ENCODE data around the gene KLB.
"Not testable (repeated sequence)": the region's sequence is repeated elsewhere in the genome, so short reads cannot be mapped to it uniquely, and the experiment has no call there.

KLB gene

DNA sequence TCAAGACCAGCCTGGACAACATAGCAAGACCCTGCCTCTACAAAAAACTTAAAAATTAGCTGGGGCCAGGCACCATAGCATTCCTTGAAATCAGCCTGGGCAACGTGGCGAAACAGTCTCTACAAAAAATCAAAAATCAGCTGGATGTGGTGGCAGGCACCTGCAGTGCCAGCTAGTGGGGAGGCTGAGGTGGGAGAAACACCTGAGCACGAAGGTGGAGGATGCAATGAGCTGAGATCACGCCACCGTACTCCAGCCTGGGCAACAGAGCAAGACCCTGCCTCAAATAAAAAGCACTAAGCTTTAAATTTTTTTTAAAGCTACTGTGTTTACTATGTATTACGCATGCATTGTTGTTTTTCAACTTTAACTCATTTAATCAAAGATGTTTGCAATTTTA, 48.8 kb downstream of the KLB start:
- no peak for DNase-seq
- in situ Hi-C loops (cut with MboI; ENCODE audit: low pct_unique_long_range_greater_than_20kb, low sequenced_read_pairs), result no loop called here

DNA sequence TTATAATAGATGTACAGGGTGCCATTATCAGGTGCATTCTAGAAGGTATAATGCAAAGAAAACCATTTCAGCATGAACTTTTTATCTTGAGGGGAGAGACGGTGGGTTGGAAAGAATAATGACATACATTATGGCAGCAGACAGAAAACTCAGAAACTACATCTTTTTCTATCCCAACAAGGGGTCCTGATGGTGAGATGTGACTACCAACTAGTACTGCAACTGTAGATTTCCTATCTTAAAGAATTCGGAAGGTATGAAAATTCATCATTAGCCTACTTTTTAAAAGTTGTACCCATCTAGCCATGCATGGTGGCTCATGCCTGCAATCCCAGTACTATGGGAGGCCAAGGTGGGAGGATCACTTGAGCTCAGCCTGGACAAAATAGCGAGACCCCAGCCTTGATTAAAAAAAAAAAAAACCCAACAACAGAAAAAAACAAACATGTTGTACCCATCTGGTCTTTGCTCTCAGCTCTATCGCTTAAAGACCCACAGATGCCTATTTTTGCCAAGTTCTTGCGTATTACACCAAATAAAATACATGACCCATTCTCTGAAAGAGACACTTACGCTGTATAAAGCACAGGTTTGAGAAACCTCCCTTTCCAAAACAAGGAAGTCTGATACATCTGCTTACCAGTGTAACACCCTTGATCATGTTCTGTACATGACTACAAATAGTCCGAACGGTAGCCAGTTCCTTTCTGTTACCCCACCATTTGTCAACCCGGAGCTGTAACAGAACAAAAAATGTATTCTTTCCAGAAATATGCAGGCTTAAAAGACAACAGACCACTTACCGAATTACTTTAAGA, 50.4 kb downstream of the KLB start:
- DNase-seq, result peak; percentile 28
- in situ Hi-C loops (cut with MboI; ENCODE audit: low pct_unique_long_range_greater_than_20kb, low sequenced_read_pairs), result no loop called here

DNA sequence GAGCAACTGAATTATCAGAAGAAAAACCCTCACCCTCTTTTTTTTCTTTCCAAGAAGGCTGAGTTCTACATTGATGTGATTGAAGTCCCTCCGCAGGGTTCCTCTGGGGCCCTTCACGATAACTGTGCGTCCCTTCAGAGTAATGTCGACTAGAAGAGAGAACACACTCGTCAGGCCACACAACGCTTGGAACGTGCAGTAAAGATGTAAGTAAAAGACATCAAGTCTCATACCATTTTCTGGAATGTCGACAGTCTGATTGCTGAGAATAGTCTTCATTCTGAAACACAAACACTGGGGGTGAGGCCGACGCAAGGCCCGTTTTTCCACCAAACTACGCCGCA, 51.4 kb downstream of the KLB start:
- in situ Hi-C loops (cut with MboI; ENCODE audit: low pct_unique_long_range_greater_than_20kb, low sequenced_read_pairs); DNase-seq: not testable (repeated sequence)

DNA sequence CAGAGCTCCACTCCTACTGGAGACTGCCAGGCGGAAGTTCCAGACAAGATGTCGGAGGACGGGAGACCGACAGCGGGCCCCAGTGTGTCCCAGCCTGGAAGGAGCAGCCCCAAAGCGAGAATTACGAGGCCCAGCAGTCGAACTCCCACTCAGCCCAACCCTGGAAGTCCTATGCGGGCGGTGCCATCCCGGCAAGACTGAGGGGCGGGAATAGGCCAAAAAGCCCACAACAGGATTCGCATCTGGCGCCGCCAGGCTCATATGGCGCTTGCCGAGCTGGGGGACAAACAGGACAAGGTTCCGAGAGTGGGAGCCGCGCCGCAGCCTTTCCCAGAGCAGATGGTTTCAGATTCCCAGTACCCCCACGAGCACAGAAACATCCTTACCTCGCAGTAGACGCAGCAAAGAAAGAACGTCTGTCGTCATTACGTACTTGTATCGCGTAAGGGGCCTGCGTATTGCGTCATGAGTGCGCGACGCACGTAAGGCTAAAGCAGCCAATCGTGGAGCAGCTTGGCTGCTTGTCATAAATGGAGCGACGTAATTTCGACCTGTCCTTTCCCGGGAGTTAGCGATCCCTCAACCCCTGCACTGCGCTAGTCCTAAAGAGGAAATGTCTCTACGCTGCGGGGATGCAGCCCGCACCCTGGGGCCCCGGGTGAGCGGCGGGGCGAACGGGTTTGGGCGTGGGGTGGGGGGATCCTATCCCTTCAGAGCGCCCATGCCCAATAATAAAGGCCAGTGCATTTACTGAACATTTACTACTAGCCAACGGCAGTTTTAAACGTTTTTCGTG, 52.0 kb downstream of the KLB start, which contains the start of the genes LIAS and RPL9:
TSS of gene LIAS (plus strand) at position 552 of the 796 bp plus-strand sequence. CDS start at position 614, 62 bp downstream.
TSS of gene RPL9 (minus strand) at position 418 of the 796 bp plus-strand sequence. CDS start 483 bp downstream, outside the sequence.
- DNase-seq, result peak; percentile 98
- in situ Hi-C loops (cut with MboI; ENCODE audit: low pct_unique_long_range_greater_than_20kb, low sequenced_read_pairs), result no loop called here

DNA sequence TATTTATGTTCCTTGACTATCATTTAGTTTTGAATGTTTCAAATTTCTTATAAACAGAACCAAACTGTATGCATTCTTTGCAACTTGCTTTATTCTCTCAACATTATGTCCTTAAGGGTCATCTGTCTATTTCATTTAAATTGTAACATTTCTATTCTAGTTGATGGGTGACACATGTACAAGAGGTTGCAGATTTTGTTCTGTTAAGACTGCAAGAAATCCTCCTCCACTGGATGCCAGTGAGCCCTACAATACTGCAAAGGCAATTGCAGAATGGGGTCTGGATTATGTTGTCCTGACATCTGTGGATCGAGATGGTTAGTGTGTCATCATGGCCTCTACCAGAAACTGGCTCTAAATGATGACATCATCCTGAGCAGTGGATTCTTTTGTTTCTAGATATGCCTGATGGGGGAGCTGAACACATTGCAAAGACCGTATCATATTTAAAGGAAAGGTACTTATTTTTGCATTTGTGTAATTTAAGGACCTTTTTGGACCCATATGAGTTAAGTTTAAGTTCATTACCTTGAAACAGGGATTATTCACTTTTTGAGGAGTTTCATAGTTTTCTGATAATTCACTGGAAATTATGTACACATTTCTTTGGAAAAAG, 58.3 kb downstream of the KLB start:
- in situ Hi-C loops (cut with MboI; ENCODE audit: low pct_unique_long_range_greater_than_20kb, low sequenced_read_pairs), result no loop called here
- DNase-seq, result peak; percentile 51

DNA sequence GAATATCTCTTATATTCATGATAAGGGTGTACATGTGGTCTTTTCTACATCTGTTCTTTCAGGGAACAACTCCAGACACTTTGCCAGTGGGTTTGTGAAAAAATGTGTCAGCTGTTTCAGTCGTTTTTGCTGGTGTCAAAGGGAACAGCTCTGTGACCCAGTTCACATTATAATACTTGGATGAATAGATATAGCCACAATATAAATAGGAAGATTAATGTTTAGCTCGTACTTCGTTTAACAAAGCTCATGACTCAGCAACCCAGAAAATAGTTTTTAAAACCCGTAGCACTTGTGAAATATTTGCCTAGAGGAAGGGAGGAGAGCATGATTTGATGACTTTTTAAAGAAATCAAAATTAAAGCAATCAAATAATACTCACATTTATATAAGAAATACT, 60.0 kb downstream of the KLB start:
- in situ Hi-C loops (cut with MboI; ENCODE audit: low pct_unique_long_range_greater_than_20kb, low sequenced_read_pairs), result no loop called here
- no peak for DNase-seq

DNA sequence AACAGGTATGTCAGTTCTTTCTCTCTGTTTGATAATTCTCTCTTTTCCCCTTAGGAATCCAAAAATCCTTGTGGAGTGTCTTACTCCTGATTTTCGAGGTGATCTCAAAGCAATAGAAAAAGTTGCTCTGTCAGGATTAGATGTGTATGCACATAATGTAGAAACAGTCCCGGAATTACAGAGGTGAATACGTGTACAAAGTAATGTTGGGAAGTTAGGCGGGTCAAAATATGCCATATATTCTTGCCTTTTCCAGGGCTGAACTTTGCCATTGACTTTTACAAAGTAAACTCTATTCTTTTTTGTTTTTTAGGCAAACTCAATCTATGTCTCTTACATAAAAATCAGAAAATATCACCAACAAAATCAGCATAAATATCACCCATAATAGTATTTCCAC, 60.7 kb downstream of the KLB start:
- no peak for DNase-seq
- in situ Hi-C loops (cut with MboI; ENCODE audit: low pct_unique_long_range_greater_than_20kb, low sequenced_read_pairs), result no loop called here

DNA sequence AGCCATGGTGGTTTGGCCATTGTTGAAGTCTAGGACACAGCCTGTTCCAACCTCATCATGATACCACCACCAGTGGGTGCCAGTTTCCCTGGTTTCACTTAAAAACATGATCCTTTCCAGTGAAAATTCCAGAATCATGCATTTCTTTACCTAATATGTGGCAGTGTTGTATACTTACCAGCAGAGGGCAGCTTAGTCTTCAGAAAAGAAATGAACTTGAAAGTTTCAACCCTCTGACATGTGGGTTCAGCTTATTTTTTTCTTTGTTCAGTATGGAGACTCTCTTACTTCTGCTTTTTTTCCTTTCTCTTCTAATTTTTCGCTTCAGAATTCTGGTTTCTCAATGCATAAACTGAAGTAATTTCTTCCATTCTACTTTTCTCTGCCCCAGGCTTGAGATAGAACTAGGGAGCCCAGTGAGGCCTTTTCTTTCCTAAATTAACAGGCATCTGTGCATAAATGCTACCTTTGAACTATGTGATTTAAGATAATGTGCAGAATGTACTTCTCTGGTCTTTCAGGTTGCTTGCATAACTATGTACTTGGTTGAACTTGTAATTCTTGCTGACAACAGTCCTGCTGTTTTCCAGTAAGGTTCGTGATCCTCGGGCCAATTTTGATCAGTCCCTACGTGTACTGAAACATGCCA, 62.8 kb downstream of the KLB start:
- in situ Hi-C loops (cut with MboI; ENCODE audit: low pct_unique_long_range_greater_than_20kb, low sequenced_read_pairs), result no loop called here

DNA sequence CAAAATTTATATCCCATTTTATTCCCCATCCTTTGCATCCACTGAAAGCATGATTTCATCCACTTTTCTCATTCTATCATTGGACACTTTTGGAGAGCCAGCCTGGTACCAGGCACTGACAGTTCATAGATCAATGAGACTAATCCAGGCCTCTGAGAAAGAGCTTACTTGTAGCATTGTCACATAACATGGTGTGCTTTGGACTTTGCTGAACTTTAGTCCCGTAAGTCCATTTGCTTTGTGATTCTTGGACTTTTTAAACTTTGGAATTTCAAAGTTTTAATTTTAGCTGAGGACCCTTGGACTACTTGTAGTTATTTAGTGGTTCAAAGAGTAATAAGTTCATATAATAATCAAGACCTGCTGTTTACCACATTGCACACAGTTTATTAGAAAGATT, 63.7 kb downstream of the KLB start:
- in situ Hi-C loops (cut with MboI; ENCODE audit: low pct_unique_long_range_greater_than_20kb, low sequenced_read_pairs), result no loop called here
- DNase-seq, result no peak

More for the DNA sequence above, 62.8 kb downstream of the KLB start:
- peak; percentile 92 for DNase-seq

DNA sequence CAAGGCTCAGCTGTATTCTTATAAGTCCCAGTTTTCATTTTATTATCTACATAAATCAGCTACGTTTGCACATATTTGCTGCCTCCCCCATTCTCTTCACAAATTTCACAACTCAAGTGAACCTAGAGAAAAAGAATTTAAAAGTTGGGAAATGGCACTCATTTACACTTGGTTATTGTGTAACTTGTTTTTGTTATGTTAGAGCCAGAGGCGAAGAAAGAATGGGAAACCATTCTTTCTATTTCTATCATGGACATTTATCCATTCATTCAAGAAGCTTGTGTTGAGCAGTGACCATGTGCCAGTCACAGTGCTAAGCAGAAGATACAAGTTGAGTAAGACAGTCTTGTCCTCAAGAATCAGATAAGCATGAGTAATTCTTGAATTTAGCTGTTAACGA, 65.7 kb downstream of the KLB start:
- in situ Hi-C loops (cut with MboI; ENCODE audit: low pct_unique_long_range_greater_than_20kb, low sequenced_read_pairs), result no loop called here
- DNase-seq, result no peak

DNA sequence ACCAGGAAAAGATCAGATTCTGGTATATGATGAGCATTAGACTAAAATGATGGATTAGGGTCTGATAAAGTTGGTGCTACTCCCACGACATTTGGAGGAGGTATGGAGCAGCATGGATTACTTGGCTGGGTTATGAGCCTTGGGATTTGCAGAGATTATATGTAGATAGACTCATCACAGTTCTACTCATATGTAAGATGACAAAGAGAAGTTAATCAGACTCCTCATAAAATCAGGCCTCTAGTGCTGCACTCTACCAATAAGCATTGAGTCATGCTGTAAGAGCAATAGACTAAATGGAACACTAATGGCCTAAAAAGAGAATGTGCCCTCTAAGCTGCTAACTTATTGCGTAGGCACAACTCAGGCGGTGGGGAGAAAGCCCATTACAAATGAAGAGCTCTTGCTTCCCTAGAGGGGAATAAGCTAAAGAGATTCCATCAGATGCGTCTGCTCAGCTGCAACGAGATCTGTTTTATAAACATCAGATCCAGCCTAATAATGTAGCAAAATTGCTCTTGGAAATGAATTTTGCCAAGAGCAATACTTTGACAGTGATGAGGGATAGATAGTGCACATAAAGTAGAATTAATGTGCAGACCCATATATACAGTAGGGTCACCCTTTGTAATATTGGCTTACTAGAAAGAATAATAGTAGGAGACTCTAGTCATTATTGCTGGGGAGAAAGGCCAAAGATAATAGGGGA, 69.6 kb downstream of the KLB start:
- in situ Hi-C loops (cut with MboI; ENCODE audit: low pct_unique_long_range_greater_than_20kb, low sequenced_read_pairs), result no loop called here
- DNase-seq, result no peak

DNA sequence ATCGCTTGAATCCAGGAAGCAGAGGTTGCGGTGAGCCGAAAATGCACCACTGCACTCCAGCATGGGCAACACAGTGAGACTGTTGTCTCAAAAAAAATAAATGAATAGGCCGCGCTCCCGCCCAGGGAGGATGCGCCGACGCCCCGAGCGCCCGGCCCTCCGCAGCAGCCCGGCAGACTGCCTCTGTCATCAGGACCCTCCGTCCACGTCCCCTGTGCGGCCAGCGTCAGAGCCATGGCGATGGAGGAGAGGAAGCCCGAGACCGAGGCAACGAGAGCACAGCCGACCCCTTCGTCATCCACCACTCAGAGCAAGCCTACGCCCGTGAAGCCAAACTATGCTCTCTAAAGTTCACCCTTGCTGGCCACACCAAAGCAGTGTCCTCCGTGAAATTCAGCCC, 73.5 kb downstream of the KLB start:
- no peak for DNase-seq
- in situ Hi-C loops (cut with MboI; ENCODE audit: low pct_unique_long_range_greater_than_20kb, low sequenced_read_pairs), result no loop called here

DNA sequence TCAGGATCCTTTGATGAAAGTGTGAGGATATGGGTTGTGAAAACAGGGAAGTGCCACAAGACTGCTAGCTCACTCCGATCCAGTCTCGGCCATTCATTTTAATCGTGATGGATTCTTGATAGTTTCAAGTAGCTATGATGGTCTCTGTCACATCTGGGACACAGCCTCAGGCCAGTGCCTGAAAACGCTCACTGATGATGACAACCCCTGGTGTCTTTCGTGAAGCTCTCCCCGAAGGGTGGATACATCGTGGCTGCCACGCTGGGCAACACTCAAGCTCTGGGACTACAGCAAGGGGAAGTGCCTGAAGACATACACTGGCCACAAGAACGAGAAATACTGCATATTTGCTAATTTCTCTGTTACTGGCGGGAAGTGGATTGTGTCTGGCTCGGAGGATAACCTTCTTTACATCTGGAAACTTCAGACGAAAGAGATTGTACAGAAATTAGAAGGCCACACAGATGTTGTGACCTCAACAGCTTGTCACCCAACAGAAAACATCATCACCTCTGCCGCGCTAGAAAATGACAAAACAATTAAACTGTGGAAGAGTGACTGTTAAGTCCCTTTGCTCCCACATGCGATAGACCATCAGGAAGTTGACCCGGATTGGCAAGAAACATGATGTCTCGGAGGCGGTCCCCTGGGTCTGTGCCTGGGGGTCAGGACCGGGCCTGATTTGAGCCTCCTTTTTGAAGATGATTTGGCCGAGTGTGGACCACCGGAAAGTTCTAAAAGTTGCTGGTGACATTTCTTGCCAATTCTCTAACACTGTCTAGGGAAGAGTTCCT, 74.4 kb downstream of the KLB start:
- peak; percentile 25 for DNase-seq
- in situ Hi-C loops (cut with MboI; ENCODE audit: low pct_unique_long_range_greater_than_20kb, low sequenced_read_pairs), result no loop called here

DNA sequence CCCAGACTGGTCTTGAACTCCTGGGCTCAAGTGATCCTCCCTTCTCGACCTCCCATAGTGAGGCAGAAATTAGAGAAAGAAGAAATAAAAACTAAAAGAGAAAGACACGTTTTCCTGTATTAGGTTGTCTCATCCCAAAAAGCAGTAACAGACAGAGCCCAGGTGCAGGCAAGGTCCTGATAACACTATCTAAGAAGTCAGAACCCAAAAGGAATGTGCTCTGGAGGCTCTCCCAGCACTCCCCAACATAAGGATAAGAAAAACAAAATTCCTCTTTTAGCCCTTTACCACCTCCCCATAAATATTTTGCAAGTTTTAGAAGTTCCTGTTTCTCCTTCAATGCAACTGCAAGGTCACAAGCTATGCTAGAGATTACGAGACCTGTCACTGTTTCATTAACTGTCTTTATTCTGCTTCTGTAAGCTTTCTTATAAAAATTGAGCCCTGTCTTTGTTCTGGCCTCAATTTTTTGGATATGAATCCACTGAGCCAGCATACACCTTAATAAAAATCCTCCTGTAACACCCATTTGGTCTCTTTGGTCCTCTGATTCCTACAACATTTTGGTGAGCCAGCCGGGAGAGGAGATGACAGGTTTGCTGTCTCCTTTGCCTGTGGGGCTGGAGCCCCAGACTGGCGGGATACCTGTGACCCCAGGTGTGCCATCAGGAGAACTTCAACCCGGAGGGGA, 78.0 kb downstream of the KLB start:
- no peak for DNase-seq
- in situ Hi-C loops (cut with MboI; ENCODE audit: low pct_unique_long_range_greater_than_20kb, low sequenced_read_pairs), result no loop called here

DNA sequence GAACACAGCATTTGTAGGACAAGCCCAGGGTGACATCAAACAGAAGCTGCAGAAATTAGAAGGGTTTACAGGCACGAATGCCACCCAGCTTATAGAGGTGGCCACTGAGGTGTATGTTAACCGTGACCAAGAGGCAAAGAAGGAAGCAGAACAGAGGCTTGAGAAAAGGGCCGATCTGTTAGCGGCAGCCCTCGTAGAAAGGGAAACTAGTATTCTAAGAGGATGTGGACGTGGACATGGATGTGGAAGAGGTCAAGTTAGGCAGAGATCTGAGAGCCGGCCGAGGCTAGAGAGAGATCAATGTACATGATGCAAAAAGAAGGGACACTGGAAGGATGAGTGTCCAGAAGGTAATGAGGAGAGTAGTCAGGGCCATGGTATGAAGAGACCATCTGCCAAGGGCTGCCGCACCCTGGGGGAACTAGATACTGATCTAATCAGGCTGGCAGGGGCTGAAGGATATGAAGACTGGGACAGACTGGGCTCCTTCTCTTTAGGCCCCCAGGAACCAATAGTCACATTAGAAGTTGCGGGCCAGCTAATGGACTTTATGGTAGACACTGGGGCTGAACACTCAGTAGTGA, 79.6 kb downstream of the KLB start:
- in situ Hi-C loops (cut with MboI; ENCODE audit: low pct_unique_long_range_greater_than_20kb, low sequenced_read_pairs), result no loop called here

DNA sequence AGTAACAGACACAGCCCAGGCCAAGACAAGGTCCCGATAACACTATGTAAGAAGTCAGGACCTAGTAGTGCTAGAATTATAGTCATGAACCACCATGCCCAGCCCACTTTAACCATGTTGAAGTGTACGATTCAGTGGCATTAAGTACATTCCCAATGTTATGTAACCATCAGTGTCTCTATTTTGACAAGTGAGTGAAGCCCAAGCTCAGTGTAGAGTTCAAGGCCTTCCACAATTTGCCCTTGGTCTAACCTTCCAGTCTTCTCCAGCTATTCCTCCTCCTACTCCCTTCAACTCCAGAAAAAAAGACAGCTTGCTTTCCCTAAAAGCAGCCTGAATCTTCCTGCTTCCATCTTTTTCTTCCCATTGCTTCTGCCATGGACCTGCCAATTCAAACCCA, 83.6 kb downstream of the KLB start:
- no peak for DNase-seq
- in situ Hi-C loops (cut with MboI; ENCODE audit: low pct_unique_long_range_greater_than_20kb, low sequenced_read_pairs), result no loop called here

More for the DNA sequence above, 79.6 kb downstream of the KLB start:
- DNase-seq, result no peak

DNA sequence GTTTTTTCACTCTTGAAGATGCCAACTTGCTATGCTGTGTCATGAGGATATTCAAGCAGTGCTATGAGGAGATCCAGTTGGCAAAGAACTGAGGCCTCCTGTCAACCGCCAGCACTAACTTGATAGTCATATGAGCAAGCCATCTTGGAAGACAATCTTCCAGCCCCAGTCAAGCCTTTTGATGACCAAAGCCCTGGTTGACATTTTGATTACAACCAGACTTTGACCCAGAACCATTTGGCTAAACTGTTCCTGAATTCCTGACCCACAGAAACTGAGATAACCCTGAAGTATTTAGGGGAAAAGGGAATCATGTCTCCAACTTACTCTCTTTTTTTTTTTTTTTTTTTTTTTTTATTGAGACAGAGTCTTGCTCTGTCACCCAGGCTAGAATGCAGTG, 87.6 kb downstream of the KLB start:
- no peak for DNase-seq
- in situ Hi-C loops (cut with MboI; ENCODE audit: low pct_unique_long_range_greater_than_20kb, low sequenced_read_pairs), result no loop called here

Measured in KBM-7 (cell line).